Skeletal muscle tissue (tissue), 4 donors: ENCODE results near the gene ARHGEF2. TPM values are rescaled to one million over a fixed set of nuclear protein-coding genes. Genes with fewer than 3 reads are reported as not detected.

Source experiments
- H3K27ac ChIP-seq: one replicate; pipeline ENCODE4 v1.7.0; 2013; ENCODE audit warnings: mild to moderate bottlenecking, low read depth, low read length, inconsistent platforms
- H3K27me3 ChIP-seq, 3 donors: one replicate each; pipeline ENCODE4 v1.7.0; 2013; ENCODE audit warnings: low read length in 3 of 3; ENCODE audit not compliant: control insufficient read depth in 3 of 3, insufficient read depth in 3 of 3
- H3K36me3 ChIP-seq, 3 donors: one replicate each; pipeline ENCODE4 v1.7.0; 2013; ENCODE audit warnings: low read length in 3 of 3; ENCODE audit not compliant: control insufficient read depth in 3 of 3, insufficient read depth in 3 of 3
- H3K4me1 ChIP-seq, 3 donors: one replicate each; pipeline ENCODE4 v1.7.0; 2013; ENCODE audit warnings: low read length in 3 of 3, mild to moderate bottlenecking in 3 of 3; ENCODE audit not compliant: control insufficient read depth in 3 of 3, insufficient read depth in 3 of 3
- H3K4me3 ChIP-seq, 3 donors: one replicate each; pipeline ENCODE4 v1.7.0; 2013; ENCODE audit warnings: low read length in 3 of 3
- H3K9ac ChIP-seq, 3 donors: one replicate each; pipeline ENCODE4 v1.7.0; 2013; ENCODE audit warnings: low read length in 3 of 3, mild to moderate bottlenecking in 3 of 3, moderate library complexity in 2 of 3, low read depth in 1 of 3
- H3K9me3 ChIP-seq, 3 donors: one replicate each; pipeline ENCODE4 v1.7.0; 2013; ENCODE audit warnings: low read length in 3 of 3; ENCODE audit not compliant: control insufficient read depth in 3 of 3
- total RNA-seq: library from RNA; depleted of rRNA; stranded (reverse); fragments of >200 nt; gene quantifications from one replicate; pipeline ENCODE4 v1.2.3, GENCODE V29; 2014
- donor health status: Osteomylitis.

Gene ARHGEF2
- total RNA-seq, 1 donor from 2014 or later: 135 TPM

GRCh38 chr1:156012051-156012817 lies 33.9 kb upstream of the ARHGEF2 start:
- H3K4me3 ChIP-seq: no peak overlapping the region
- peaks cover 40 to 55% (median 54%) of the 10 kb centered on the region in 3 donors for H3K36me3 ChIP-seq
- peaks cover 0 to 9% (median 8%) of the 10 kb centered on the region in 3 donors for H3K4me1 ChIP-seq
- H3K9me3 ChIP-seq: no peaks in the 10 kb centered on the region
- no peak overlapping the region for H3K27ac ChIP-seq
- no peaks in the 10 kb centered on the region for H3K27me3 ChIP-seq
- H3K9ac ChIP-seq: no peak overlapping the region

DNA sequence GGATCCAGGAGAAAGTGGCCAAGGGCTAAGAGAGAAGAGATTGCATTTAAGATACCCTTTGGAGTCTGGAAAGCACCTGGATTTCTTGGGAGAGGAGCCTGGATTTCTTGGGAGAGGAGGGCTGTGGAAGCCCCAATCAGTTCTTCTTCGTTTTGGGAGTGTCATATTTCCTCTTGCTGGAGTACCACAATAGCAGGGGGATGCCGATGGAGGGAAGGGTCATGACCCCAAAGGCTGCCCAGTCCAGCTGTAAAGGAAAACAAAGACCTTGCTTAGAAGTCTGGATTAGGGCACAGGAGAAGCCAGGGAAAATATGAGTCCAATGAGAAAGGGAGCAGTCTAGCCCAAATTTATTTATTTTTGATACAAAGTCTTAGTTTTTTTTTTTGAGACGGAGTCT lies 31.1 kb upstream of the ARHGEF2 start:
- H3K36me3 ChIP-seq: peaks cover 36 to 45% (median 42%) of the 10 kb centered on the region in 3 donors

DNA sequence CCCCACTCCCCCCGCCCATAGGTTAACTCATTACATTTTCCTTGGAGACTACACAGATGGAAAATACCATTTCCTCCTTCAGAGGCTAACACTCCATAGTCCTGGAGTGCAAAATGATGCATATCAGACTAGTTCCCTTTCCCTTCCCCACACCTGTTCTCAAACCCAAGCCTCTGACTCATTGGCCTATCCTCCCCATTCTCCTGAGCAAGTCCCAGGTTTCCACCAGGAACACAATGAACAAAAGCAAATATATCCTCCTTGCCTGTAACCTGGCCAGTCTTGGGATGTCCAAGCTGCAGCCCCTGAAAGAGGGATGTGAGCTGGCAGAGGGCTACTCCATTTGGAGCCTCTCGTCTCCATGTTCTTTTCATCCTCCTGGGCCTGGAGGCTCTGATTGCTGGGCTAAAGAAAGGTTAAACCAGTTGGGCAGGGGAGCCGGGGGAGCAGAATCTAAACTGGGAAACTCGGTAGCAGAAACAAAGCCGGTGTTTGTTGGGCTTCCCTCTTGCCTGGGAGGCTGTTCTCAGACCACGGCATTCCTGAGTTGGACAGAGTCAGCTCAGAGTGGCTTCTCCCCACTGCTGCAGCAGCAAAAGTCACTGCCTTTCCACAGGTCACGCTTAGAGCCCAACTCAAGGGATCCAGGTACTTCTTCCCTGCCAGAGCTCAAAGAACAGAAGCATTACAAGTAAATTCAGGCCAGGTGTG lies 28.5 kb upstream of the ARHGEF2 start:
- Histone ChIP-seq H3K27me3 (no peaks in the 10 kb centered on the region), H3K9me3 (no peaks in the 10 kb centered on the region), H3K36me3 (peaks cover 20 to 28% (median 27%) of the 10 kb centered on the region in 3 donors), H3K27ac (no peak overlapping the region), H3K4me1 (peaks cover 3 to 11% (median 9%) of the 10 kb centered on the region in 3 donors), H3K9ac (peak overlapping the region in 1 of 3 donors; percentile 25), H3K4me3 (no peak overlapping the region)

More for the DNA sequence above, 31.1 kb upstream of the ARHGEF2 start:
- no peaks in the 10 kb centered on the region for H3K9me3 ChIP-seq
- H3K27ac ChIP-seq: peak overlapping the region; percentile 45
- peaks cover 3 to 11% (median 9%) of the 10 kb centered on the region in 3 donors for H3K4me1 ChIP-seq
- no peak overlapping the region for H3K9ac ChIP-seq
- no peaks in the 10 kb centered on the region for H3K27me3 ChIP-seq
- H3K4me3 ChIP-seq: no peak overlapping the region

GRCh38 chr1:156004843-156005584 lies 26.7 kb upstream of the ARHGEF2 start:
- H3K9ac ChIP-seq: no peak overlapping the region
- no peaks in the 10 kb centered on the region for H3K9me3 ChIP-seq
- peaks cover 3 to 11% (median 9%) of the 10 kb centered on the region in 3 donors for H3K4me1 ChIP-seq
- H3K4me3 ChIP-seq: no peak overlapping the region
- no peaks in the 10 kb centered on the region for H3K27me3 ChIP-seq
- H3K27ac ChIP-seq: no peak overlapping the region
- peaks cover 8 to 13% (median 11%) of the 10 kb centered on the region in 3 donors for H3K36me3 ChIP-seq

DNA sequence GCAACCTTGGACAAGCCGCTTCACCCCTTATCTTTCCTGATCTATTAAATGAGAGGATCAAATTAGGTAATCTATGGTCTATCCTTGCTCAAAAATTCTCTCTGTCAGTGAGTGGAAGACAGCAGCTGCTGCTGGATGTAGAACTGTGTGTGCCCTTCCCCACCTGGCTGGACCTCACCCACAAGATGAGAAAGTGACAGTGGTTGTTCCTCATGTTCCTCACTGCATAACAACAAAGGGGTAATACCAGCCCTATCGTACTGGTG lies 25.5 kb upstream of the ARHGEF2 start:
- Histone ChIP-seq H3K9me3 (no peaks in the 10 kb centered on the region), H3K27ac (no peak overlapping the region), H3K9ac (no peak overlapping the region), H3K4me1 (peaks cover 3 to 6% (median 3%) of the 10 kb centered on the region in 3 donors), H3K4me3 (no peak overlapping the region), H3K36me3 (peaks cover 2 to 9% (median 3%) of the 10 kb centered on the region in 3 donors), H3K27me3 (no peaks in the 10 kb centered on the region)

- Histone ChIP-seq H3K4me1 (peaks cover 0 to 3% (median 3%) of the 10 kb centered on the region in 3 donors), H3K27ac (no peak overlapping the region), H3K4me3 (no peak overlapping the region), H3K9ac (no peak overlapping the region), H3K36me3 (peaks cover 0 to 4% (median 0%) of the 10 kb centered on the region in 3 donors), H3K9me3 (no peaks in the 10 kb centered on the region), H3K27me3 (no peaks in the 10 kb centered on the region)
Observed at GRCh38 chr1:156002188-156002911, 24.0 kb upstream of the ARHGEF2 start.

DNA sequence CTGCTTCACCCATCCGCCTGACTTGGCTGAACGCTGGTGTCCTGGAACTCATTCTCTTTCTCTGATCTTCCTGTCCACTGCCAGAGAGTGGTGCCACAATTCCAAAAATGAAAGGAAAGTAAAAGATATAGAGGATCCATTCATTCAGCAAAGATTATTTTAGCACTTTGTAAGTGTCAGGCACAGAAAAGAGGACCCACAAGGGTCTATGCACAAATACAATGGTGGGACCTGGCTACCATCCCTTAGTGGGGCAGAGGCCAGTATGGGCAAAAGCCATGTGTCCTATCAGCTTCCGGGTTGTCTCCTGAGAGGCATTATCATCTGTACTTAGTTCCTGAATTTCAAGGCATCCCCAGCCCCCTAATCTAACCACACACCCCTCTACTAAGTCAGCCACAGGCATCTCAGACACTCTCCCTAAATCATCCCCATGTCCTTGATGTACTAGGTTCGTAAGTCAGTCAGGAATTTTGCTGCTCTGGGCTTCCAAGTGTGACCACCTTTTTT lies 23.4 kb upstream of the ARHGEF2 start:
- Histone ChIP-seq H3K9ac (no peak overlapping the region), H3K36me3 (peaks cover 0 to under 1% (median 0%) of the 10 kb centered on the region in 3 donors), H3K27ac (no peak overlapping the region), H3K4me3 (no peak overlapping the region), H3K4me1 (peaks cover 0 to 3% (median 3%) of the 10 kb centered on the region in 3 donors), H3K9me3 (no peaks in the 10 kb centered on the region), H3K27me3 (no peaks in the 10 kb centered on the region)

- no peak overlapping the region for H3K9ac ChIP-seq
- no peak overlapping the region for H3K4me3 ChIP-seq
- no peaks in the 10 kb centered on the region for H3K36me3 ChIP-seq
- H3K27ac ChIP-seq: no peak overlapping the region
- no peaks in the 10 kb centered on the region for H3K9me3 ChIP-seq
- H3K4me1 ChIP-seq: peaks cover 0 to 3% (median 3%) of the 10 kb centered on the region in 3 donors
- no peaks in the 10 kb centered on the region for H3K27me3 ChIP-seq
Observed at GRCh38 chr1:156001021-156001661, 22.8 kb upstream of the ARHGEF2 start.

DNA sequence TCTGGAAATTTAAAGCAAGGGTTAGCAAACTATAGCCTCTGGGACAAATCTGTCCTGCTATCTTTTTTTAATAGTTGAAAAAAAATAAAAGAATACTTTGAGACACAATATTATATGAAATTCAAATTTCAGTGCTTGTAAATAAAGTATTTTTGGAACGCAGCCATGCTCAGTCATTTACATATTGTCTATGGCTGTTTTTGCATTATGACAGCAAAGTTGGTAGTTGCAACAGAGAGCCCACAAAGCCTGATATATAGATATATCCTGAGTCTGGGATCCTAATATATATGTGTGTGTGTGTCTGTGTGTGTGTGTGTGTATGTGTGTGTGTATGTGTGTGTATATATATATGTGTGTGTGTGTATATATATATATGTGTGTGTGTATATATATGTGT lies 21.6 kb upstream of the ARHGEF2 start:
- Histone ChIP-seq H3K4me3 (no peak overlapping the region), H3K27me3 (no peaks in the 10 kb centered on the region), H3K4me1 (peaks cover 0 to 3% (median 0%) of the 10 kb centered on the region in 3 donors), H3K27ac (no peak overlapping the region), H3K9me3 (no peaks in the 10 kb centered on the region), H3K36me3 (no peaks in the 10 kb centered on the region), H3K9ac (no peak overlapping the region)
